ENCODE measurements around the gene P2RX4.

The P2RX4 gene

DNA sequence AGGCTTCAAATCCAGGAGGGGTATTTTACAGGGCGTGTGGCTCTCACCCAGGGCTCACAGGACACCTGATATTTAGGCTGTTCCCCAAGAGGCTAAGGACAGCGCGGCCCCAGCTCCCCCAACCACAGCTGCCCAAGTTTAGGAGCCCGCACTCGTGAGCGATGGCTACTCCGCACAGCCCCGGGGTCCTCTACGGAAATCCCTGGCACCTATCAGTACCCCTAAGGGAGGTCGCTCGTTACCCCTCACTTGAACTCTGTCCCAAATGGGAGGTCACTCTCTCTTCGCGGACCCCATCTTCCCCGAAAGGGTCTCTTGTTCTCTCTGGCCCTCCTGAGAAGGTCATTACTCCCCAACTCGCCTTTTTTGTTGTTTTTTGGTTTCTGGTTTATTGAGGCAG is 708 bp upstream of the P2RX4 start:
- DNase-seq (ENCODE audit: low read depth in 1 of 2, low spot score in 1 of 2) = no peak
- H3K4me3 ChIP-seq (replicated peaks; ENCODE audit: insufficient read depth, low read length) = peak overlapping the region; percentile 54
- H3K27ac ChIP-seq (replicated peaks) = no peak overlapping the region
- no peak for TF ChIP-seq GABPA (IDR thresholded peaks at IDR 0.05; ENCODE audit: low read depth)
- TF ChIP-seq SPI1 (IDR thresholded peaks at IDR 0.05; ENCODE audit: borderline replicate concordance, low read depth) = no peak
- TF ChIP-seq, protein P1, sequence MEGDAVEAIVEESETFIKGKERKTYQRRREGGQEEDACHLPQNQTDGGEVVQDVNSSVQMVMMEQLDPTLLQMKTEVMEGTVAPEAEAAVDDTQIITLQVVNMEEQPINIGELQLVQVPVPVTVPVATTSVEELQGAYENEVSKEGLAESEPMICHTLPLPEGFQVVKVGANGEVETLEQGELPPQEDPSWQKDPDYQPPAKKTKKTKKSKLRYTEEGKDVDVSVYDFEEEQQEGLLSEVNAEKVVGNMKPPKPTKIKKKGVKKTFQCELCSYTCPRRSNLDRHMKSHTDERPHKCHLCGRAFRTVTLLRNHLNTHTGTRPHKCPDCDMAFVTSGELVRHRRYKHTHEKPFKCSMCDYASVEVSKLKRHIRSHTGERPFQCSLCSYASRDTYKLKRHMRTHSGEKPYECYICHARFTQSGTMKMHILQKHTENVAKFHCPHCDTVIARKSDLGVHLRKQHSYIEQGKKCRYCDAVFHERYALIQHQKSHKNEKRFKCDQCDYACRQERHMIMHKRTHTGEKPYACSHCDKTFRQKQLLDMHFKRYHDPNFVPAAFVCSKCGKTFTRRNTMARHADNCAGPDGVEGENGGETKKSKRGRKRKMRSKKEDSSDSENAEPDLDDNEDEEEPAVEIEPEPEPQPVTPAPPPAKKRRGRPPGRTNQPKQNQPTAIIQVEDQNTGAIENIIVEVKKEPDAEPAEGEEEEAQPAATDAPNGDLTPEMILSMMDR (IDR thresholded peaks at IDR 0.05; ENCODE audit: insufficient read depth, low read length) = no peak
- TF ChIP-seq POLR2AphosphoS5 (IDR thresholded peaks at IDR 0.05; ENCODE audit: low read depth) = no peak
- TF ChIP-seq, protein P2, sequence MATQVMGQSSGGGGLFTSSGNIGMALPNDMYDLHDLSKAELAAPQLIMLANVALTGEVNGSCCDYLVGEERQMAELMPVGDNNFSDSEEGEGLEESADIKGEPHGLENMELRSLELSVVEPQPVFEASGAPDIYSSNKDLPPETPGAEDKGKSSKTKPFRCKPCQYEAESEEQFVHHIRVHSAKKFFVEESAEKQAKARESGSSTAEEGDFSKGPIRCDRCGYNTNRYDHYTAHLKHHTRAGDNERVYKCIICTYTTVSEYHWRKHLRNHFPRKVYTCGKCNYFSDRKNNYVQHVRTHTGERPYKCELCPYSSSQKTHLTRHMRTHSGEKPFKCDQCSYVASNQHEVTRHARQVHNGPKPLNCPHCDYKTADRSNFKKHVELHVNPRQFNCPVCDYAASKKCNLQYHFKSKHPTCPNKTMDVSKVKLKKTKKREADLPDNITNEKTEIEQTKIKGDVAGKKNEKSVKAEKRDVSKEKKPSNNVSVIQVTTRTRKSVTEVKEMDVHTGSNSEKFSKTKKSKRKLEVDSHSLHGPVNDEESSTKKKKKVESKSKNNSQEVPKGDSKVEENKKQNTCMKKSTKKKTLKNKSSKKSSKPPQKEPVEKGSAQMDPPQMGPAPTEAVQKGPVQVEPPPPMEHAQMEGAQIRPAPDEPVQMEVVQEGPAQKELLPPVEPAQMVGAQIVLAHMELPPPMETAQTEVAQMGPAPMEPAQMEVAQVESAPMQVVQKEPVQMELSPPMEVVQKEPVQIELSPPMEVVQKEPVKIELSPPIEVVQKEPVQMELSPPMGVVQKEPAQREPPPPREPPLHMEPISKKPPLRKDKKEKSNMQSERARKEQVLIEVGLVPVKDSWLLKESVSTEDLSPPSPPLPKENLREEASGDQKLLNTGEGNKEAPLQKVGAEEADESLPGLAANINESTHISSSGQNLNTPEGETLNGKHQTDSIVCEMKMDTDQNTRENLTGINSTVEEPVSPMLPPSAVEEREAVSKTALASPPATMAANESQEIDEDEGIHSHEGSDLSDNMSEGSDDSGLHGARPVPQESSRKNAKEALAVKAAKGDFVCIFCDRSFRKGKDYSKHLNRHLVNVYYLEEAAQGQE (IDR thresholded peaks at IDR 0.05; ENCODE audit: insufficient replicate concordance, low read depth) = no peak
- H3K27me3 ChIP-seq (ENCODE audit: insufficient read depth, poor library complexity, severe bottlenecking) = no peaks in the 10 kb centered on the region

DNA sequence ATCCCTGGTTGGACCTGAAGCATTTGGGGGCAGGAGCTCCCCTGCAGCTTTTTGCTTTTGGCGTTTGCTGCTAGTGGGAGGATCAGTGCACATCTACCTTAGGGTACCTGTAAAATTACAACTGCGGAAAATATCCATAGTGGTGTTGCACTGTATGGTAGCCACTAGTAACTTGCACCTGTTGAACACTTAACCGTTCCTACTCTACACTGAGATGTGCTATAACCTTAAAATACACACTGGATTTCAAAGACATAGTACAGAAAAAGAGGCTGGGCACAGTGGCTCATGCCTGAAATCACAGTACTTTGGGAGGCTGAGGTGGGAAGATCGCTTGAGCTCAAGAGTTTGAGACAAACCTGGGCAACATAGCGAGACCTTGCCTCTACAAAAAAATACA is 2.9 kb downstream of the P2RX4 start:
- DNase-seq (ENCODE audit: low read depth in 1 of 2, low spot score in 1 of 2) = no peak
- Histone ChIP-seq H3K27ac (replicated peaks) (no peak overlapping the region), H3K27me3 (ENCODE audit: insufficient read depth, poor library complexity, severe bottlenecking) (no peaks in the 10 kb centered on the region), H3K4me3 (replicated peaks; ENCODE audit: insufficient read depth, low read length) (no peak overlapping the region)
- TF ChIP-seq POLR2AphosphoS5 (IDR thresholded peaks at IDR 0.05; ENCODE audit: low read depth) = no peak
- TF ChIP-seq, protein P1 (IDR thresholded peaks at IDR 0.05; ENCODE audit: insufficient read depth, low read length) = no peak
- no peak for TF ChIP-seq SPI1 (IDR thresholded peaks at IDR 0.05; ENCODE audit: borderline replicate concordance, low read depth)
- TF ChIP-seq GABPA (IDR thresholded peaks at IDR 0.05; ENCODE audit: low read depth) = no peak
- TF ChIP-seq, protein P2 (IDR thresholded peaks at IDR 0.05; ENCODE audit: insufficient replicate concordance, low read depth) = no peak

DNA sequence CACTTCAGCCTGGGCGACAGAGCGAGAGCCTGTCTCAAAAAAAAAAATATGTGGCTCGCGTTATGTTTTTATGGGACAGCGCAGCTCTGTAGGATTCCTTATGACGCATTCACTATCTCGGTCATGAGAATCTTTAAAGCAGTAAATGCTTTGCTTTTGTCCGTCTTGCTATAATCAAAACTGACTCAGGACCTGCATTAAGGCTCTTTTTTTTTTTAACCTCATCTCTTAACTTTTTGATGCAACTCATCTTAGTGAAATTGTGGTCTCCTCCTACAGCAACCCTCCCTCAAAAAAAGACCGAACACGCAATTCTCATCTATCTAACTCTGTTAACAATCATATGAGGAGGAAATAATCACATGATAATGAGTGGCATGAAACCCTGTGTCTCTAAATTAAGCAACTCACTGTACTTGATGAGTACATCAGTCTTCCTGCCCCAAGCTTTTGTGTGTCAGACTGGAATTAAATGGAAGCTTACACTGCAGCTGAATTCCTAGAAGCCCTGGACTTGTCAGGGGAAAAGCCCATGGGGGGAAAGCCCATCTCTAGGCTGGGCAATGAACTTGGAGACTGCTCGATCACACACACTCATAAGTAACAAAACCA is 4.3 kb downstream of the P2RX4 start:
- H3K27me3 ChIP-seq (ENCODE audit: insufficient read depth, poor library complexity, severe bottlenecking) = no peaks in the 10 kb centered on the region
- no peak for TF ChIP-seq POLR2AphosphoS5 (IDR thresholded peaks at IDR 0.05; ENCODE audit: low read depth)
- TF ChIP-seq, protein P1 (IDR thresholded peaks at IDR 0.05; ENCODE audit: insufficient read depth, low read length) = no peak
- no peak for TF ChIP-seq SPI1 (IDR thresholded peaks at IDR 0.05; ENCODE audit: borderline replicate concordance, low read depth)
- TF ChIP-seq GABPA (IDR thresholded peaks at IDR 0.05; ENCODE audit: low read depth) = no peak
- TF ChIP-seq, protein P2 (IDR thresholded peaks at IDR 0.05; ENCODE audit: insufficient replicate concordance, low read depth) = no peak
- H3K27ac ChIP-seq (replicated peaks) = peak overlapping the region; percentile 24
- no peak overlapping the region for H3K4me3 ChIP-seq (replicated peaks; ENCODE audit: insufficient read depth, low read length)
- peak; percentile 28 to 85 for DNase-seq (ENCODE audit: low read depth in 1 of 2, low spot score in 1 of 2)
